Fibroblast of skin of scalp (primary cell): ENCODE data around the gene C2CD4C.
"Not testable (repeated sequence)": the region's sequence is repeated elsewhere in the genome, so short reads cannot be mapped to it uniquely, and the experiment has no call there.

Experiments
- DNase-seq: peaks from one replicate; pipeline ENCODE4 v3.0.0-alpha.2; 2013

The C2CD4C gene

GRCh38 chr19:413756-414420 lies 4.9 kb upstream of the C2CD4C start:
- no peak for DNase-seq

- no peak for DNase-seq
Observed at GRCh38 chr19:412356-413355, 3.7 kb upstream of the C2CD4C start.

GRCh38 chr19:411723-412355 lies 2.9 kb upstream of the C2CD4C start:
- no peak for DNase-seq

- DNase-seq = not testable (repeated sequence)
Observed at GRCh38 chr19:411121-411722, 2.3 kb upstream of the C2CD4C start.

- DNase-seq = no peak
Observed at GRCh38 chr19:410243-410781, 1.4 kb upstream of the C2CD4C start.

GRCh38 chr19:409516-410242 lies 732 bp upstream of the C2CD4C start:
- DNase-seq = no peak

- DNase-seq = no peak
Observed at GRCh38 chr19:408441-408901, 476 bp downstream of the C2CD4C start.

GRCh38 chr19:407511-408440 lies 1.2 kb downstream of the C2CD4C start:
- DNase-seq = no peak

- no peak for DNase-seq
Observed at GRCh38 chr19:406971-407510, 1.9 kb downstream of the C2CD4C start.

GRCh38 chr19:406135-406781 lies 2.7 kb downstream of the C2CD4C start:
- no peak for DNase-seq

GRCh38 chr19:405121-405965 lies 3.6 kb downstream of the C2CD4C start:
- no peak for DNase-seq

GRCh38 chr19:403221-404027 lies 5.5 kb downstream of the C2CD4C start:
- no peak for DNase-seq

GRCh38 chr19:402786-403185 lies 6.2 kb downstream of the C2CD4C start:
- no peak for DNase-seq

GRCh38 chr19:401866-402511 lies 7.0 kb downstream of the C2CD4C start:
- no peak for DNase-seq

GRCh38 chr19:400976-401865 lies 7.7 kb downstream of the C2CD4C start:
- no peak for DNase-seq

GRCh38 chr19:399370-399769 lies 9.6 kb downstream of the C2CD4C start:
- no peak for DNase-seq
